Activated CD8-positive, alpha-beta memory T cell treated with anti-CD3 and anti-CD28 coated beads, Interleukin-2, amount 50 U/mL, for 4 hours (primary cell): Measurements from ENCODE around the gene ODF4.
"Not testable (repeated sequence)": the region's sequence is repeated elsewhere in the genome, so short reads cannot be mapped to it uniquely, and the experiment has no call there.

ENCODE experiments used
- DNase-seq: peaks from one replicate; pipeline ENCODE4 v3.0.0-alpha.2; 2020

ODF4 gene

DNA sequence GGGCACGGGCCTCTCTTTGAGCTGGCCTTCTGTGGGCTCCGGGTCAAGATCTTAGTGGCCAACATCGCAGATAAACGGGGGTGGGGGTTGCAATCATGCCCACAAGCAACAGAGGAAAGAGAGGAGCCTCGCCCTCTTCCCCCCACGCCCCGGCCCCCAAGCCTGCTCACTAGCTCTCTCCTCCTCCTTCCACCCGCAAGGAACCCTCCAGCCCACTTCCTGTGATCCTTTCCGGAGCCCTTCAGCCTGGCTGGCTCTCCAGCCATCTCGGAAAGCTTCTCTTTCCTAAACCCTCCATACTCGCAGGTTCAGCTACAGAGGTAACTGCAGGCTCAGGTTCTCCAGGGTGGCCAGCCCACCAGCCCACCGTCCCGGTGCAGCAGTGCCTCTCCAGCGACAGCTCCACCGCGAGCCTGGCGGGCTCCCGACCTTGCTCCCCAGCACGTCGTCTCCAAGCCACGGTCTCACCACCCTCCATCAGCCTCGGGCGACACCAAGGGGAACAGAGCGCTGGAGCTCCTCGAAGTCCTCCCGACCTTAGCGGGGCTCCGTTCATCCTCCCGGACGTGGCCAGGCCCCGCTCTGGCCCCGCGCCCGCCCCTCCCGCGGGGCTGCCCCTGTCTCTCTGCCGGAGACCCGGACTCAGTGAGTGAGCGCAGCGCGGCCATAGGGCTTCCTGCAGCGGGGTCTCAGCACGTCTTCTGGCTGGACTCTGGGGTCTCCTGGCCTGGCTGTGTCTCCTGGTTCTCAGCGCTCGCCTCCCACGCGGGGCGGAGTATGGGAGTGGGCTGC, 12.9 kb upstream of the ODF4 start:
- no peak for DNase-seq

DNA sequence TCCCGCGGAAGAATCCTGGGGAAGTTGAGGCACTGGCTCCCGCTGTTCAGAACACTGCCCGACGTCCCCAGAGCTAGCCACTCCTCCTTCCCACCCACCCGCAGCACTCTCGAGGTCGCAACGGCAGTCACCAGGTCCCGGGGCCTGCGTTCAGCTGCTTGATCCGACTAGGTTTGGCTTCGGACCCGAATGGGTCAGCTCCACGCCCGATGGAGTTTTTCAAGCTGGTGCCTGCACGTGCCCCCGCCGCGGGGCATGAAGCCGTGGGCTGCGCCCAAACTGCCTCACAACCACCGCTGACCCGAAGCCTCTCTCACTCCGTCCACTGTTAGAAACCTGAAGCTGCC, 12.4 kb upstream of the ODF4 start:
- no peak for DNase-seq

DNA sequence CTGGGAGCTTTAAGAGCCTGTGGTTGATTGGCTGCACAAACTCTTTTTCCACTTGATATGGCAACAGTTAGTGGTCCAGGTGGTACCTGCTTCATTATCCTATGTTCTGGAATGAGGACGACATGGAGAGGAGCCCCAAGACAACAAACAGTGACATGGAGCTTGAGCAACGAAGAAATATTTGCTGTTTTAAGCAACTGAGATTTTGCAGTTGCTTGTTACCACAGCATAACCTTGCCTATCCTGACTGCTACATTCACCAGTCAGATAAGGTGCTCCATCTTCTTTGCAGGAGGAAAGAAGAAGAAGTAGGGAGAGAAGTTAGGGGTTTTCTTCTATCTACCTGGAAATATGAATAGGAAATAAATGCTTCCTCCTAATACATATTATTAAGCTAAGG, 7.5 kb upstream of the ODF4 start:
- no peak for DNase-seq

DNA sequence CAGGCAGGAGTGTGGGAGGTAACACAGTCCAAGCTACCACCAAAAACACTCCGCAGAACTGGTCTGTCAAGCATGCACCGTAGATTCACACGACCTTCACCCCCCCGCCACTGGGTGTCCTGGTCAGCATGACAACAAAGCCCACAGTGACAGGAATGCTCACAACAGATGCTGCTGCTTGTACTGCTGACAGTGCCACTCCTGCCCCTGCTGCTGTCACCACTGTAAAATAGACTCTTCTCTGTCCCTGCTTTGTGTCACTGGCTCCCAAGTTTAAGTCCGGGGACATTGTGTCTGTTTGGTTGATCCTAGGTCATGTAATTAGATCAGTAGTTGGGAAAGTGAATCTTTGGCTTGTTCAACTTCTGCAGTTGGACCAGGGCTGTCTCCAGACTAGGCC, 7.0 kb upstream of the ODF4 start:
- no peak for DNase-seq

DNA sequence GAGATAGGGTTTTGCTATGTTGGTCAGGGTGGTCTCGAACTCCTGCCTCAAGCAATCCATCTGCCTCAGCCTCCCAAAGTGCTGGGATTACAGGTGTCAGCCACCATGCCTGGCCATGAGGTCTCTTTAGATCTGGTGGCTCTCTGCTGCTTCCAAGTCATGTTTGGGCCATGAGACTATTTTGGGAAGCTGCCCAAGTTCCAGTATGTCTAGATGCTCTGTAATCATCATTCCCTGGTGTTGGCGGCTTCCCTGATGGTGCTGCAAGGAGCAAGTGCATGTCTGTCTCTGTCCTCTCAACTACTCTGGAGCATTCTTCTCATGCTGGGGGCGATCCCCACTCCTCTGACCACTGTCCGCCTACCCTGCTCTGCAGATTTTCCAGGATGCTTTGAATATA, 6.4 kb upstream of the ODF4 start:
- DNase-seq, result no peak

DNA sequence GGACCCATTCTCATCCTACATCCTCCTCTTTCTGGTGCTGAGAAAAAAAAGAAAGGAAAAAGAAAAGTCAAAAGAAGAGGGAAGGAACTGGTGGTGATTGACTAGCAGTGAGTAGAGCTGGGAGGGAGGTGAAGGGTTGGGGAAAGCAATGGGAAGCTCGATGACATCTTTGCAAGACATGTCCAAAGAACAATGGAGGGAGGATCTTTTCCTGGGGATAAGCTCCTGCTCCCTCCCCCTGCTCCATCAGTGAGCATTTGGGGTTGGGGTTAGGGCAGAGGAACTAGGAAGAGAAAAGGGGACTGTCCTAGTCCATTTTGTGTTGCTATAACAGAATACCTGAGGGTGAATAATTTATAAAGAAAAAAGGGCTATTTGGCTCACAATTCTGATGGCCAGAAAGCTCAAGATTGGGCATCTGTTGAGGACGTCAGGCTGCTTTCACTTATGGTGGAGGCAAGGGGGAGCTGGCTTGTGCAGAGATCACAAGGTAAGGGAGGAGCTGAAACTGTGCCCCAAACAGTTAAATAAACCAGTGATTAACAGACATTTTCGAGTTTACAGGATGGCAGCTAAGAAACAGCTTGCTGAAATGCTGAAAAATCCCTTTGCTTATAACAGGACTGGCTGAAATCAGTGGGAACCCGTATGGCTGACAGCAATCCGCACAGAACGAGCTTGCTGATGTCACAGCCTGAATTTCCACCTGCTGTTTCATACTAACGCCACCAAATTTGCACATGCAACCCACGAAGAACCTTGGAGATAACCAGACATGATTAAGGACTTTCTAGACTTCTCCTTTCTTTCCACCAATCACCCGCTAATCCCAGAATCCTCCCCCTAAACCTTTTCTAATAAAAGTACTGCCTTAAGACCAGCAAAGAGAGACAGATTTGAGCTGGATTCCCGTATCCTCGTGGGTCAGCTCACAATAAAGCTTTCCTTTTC, 1.6 kb upstream of the ODF4 start:
- DNase-seq, result no peak

DNA sequence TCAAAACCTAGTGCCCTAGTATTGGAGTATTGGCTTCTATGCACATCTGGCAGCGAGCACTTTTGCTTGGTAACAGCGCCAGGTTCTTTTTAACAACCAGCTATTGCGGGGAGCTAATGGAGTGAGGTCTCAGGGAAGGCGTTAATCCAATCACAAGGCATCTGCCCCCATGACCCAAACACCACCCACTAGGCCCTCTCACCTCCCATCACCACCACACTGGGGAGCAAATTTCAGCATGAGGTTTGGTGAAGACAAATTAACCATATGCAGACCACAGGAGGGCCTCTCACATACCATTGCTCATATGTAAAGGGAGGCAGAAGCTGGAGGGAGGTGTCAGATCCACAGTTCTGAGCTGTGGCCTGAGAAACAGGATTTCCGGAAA, 893 bp upstream of the ODF4 start:
- DNase-seq, result no peak

DNA sequence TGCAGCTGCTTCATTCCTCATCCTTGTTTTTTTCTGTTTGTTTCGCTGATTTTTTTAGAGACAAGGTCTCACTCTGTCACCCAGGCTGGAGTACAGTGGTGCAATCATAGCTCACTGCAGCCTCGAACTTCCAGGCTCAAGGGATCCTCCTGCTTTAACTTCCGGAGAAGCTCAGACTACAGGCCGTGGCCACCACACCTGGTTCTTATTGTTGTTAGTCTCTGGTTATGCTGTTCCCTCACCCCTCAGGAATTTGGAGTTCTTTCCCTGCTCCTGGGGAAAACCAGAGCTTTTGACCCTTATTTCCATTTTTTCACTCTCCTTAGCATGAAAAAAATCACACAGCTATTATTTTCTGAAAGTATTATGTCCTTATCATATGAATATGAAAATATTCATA, 1.8 kb downstream of the ODF4 start:
- no peak for DNase-seq

DNA sequence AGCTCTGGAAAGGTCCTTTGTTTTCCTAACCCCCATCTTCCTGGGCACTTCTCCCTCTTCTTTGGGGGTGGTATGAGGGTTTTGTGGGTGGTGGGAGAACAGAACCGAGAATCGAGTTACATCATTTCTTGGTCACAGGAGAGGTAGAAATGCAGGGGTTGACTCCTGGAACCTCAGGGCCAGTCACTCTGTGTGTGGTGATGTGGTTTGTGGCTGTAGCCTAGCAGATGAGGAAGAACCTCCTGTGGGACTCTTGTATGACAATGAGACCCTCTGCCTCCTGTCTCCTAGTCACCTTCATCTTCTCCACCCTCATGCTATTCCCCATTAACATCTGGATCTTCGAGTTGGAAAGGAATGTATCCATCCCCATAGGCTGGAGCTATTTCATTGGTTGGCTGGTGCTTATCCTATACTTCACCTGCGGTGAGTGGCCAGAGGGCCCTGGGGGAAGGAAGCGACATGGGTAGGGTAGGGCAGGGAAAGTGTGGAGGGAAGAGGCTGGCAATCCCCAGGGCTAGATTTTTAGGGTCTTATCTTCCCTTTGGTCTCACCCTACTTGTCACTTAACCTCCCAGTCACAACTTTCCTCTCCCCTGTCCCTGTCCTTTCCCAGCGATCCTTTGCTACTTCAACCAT, 5.5 kb downstream of the ODF4 start:
- no peak for DNase-seq

DNA sequence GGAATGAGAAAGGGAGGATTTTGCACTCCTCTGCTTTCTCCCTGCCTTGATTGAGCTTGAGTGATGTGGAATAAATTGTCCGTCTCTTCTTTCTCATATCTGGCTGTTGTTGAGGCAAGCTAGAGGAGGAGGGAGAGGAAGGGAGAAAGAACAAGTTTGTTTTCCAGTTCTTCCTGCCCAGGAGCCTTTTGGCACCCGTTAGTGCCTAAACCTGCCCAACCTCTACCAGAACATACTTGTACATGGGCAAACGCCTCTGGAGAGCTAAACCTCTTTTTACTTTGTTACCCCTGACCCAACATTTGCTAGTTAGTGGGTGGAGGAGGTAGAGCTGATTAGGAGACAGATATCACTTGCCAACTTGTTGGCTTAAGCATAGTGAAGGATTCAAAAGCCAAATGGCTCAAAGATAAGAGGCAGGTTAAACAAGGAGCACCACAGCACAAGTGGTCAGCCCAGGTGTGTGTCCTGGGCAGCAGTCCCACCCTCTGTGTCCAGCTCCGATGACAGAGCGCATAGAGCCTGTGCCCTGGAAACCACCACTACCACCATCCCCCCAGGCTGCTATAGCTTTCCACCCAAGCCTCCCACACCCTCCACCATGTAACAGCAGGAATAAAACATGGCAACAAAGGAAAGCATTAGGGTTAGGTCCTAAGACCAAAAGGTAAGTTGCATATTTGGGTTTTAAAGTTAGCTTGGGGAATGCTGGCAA, 6.5 kb downstream of the ODF4 start:
- DNase-seq, result no peak

DNA sequence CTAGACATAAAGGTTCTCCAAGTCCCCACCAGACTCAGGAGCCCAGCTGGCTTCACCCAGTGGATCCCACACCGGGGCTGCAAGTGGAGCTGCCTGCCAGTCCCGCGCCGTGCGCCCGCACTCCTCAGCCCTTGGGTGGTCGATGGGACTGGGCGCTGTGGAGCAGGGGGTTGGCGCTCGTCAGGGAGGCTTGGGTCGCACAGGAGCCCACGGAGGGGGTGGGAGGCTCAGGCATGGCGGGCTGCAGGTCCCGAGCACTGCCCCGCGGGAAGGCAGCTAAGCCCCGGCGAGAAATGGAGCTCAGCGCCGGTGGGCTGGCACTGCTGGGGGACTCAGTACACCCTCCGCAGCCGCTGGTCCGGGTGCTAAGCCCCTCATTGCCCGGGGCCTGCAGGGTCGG, 7.4 kb downstream of the ODF4 start:
- DNase-seq, result not testable (repeated sequence)

DNA sequence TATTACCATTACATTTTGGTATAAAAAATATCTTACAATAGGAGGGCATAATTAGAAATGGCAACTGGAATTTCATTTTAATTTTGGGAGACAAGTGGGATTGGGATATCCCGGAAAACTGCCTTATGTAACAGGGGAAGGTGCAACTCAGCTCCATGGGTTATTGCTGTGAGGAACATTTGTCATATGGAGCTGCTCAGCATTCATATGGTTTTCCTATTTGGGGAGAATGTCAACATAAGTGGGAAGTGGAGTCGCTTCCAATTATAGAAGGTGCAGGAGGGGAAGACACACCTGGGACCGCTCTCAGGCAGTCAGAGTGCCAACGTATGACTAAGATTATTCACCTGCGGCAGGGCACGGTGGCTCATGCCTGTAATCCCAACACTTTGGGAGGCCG, 10.7 kb downstream of the ODF4 start:
- no peak for DNase-seq

DNA sequence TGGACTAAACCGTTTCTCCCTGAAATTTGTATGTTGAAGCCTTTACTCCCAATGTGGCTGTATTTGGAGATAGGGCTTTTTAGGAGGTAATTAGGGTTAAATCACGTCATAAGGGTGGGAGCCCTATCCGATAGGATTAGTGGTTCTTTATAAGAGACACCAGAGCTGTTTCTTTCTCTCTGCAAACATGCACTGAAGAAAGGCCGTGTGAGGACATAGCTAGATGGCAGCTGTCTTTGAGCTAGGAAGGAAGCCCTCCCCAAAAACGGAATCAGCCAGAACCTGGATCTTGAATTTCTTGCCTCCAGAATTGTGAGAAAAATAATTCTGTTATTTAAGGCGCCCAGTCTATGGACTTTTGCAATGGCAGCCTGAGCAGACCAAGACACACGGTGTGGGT, 14.1 kb downstream of the ODF4 start:
- DNase-seq, result no peak

DNA sequence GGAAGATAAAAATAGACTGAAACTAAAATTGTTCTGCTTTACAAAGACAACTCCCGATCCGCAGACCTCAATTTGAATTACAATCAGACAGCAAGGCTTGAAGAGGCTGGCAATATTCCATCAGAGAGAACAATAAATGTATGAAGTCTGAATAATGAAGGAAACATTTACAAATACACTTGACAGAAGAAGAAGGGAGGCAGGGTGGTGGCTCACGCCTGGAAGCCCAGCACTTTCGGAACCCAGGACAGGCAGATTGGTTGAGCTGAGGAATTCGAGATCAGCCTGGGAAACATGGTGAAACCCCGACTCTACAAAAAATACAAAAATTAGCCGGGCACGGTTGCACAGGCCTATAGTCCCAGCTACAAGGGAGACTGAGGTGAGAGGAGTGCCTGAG, 14.6 kb downstream of the ODF4 start:
- no peak for DNase-seq

DNA sequence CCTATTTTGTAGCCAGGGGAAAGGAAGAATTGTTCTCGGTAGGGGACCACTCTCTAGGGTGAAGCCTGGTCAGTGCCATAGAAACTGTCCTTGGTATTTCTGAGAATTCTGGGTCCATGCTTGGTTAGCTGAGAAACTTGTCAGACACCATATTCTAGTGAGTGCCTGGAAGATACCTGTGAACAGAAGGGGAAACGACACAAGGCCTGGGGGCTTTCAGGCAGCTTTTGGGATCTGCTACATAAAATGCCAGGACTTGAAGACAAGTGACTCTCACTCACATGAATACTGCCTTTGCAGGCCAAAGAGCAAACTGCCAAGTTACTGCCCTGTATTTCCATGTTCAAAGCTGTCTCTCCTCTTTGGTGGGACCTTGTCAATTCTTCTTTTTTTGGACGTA, 18.3 kb downstream of the ODF4 start:
- no peak for DNase-seq

DNA sequence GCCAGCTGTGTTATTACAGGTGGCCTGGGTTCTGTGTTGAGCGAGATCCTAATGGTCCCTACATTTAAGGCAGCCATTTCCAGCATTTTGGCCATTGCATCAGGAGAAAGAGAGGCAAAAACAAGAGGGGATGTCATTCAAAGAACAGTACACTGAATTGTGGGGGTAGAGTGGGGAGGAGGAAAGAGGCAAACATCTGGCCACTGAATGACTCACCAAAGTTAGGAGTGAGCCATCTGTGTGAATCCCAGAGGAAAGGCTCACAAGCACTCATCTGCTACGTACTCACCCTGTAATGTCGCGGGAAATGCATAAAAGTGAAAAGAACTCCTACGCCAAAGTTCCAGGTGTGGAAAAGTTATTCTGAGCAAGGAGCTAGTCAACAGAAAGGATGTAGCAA, 20.1 kb downstream of the ODF4 start:
- DNase-seq, result no peak

DNA sequence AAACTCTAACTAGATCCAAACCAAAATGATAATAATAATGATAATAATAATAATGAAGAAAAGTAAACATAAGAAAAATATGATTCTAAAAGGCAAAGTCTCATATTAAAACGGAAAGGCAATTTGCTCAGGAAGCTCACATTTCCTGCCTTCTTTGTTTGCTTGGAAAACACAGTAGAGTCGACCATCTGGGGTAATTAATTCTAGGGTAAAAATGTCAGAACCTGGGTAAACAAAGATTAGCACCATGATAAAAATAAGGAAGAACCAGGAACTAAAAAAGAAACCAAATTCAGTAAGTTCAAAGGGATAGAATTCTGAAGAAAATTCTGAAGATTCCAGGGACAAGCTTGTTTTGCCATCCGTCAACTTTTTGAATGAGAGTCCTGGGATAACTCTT, 20.6 kb downstream of the ODF4 start:
- no peak for DNase-seq

DNA sequence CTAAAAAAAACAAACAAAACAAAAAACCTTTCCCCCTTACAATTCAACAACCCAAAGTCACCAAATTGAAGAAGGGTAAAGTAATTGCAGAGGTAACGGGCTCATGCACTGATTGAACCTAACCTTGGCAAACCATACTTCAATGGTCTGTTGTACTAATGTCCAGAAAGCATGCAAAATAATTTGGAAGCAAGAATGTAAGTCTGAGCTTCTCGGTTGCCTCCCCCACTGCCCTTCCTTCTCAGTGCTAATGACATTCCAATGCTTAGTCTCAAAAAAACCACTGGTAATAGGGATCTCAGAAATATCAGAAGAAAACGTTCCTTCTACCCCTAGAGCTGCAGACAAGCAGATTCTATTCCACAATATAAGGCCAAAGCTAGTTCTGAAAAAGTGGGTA, 21.1 kb downstream of the ODF4 start:
- no peak for DNase-seq

DNA sequence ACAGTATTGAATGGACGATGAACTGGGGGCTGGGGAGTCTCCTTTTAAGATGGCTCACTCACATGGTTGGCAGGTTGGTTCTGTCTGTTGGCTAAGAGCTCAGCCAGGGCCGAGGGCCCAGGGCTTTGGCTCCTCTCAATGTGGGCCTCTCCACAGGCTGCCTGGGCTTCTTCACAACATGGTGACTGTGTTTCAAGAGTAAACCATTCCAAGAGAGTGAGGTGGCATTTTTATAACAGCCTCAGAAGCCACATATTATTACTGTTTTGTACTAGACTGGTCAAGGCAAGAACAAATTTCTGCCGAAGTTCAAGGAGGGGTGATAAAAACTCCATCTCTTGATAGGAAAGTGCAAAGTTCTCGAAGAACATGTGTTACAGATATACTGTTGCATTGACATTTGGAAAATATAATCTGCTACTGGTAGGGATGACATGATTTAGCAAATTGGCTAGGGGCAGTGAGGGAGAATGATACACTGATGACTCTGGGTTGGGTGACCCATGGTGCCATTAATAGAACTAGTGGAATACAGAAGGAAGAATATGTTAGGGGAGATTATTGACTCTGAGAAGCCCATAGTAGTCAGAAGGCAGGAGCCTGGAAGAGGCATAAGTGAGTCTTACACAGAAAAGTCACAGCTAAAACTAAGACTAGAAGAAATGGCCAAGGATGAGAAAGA, 23.2 kb downstream of the ODF4 start:
- DNase-seq, result no peak

DNA sequence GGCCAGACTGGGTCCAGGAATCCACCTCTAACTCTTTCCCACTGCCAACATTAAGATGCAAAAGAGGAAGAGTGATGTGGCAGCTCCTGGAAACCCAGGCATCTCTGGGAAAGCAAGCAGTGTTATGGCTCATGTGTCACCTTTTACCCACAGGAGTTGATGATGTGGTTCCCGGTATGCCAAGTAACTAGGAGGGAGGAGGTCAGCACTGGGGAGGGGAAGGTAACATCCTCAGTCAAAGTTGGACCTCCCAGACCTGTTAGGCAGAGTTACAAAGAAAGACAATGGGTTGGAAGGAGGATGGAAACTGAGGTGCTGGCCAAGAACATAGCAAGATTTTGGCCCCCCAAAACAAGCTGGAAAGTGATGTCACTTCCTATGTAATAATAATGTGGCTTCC, 25.5 kb downstream of the ODF4 start:
- no peak for DNase-seq

DNA sequence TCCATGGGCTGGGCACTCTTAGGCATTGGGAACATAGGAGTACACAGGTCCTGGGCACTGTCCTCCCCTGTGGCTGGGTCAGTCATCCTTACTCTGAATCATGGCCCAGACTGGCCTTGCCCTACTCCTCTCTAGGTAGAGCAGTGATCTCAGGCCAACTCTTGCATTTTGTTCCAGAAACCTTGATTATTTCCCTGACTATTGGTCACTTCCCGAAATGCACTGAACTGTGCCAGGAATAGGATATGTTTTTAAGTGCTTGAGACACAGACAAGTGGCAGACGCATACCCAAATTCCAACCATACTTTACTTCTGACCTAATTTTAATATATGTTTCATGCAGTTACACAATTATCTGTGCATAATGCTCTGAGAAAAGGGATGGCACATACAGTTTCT, 26.6 kb downstream of the ODF4 start:
- DNase-seq, result no peak

DNA sequence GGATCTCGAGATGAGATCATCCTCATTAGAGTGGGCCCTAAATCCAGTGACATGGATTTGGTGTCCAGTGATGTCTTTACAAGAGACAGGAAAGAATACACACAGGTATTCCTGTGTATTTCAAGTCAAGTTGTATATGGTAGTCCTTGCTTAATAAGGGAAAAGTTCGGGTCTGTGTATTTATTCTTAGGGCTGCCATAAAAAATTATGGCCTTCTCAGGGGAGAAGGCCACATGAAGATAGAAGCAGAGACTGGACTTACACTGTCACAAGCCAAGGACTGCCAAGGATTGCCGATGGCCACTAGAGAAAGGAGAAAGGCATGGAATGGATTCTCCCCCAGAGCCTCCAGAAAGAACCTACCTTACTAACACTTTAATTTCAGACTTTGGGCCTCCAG, 28.6 kb downstream of the ODF4 start:
- DNase-seq, result no peak

DNA sequence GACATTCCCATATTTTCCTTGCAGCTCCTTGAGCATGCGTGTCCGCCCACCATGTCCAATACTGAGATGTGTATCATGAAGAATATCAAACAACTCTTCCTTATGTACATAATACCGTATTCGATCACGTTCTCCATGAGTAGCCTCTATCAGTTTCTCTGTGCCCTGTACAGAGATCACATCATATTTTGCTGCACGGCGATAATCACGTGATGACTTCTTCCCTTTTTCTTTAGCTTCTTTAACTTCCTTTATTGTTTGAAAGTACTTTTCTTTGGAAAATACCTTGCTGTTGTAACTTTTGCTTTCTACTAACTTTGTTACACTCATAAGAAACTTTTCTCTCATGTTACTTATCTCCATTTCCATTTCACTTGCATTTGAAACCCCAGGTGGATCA, 30.3 kb downstream of the ODF4 start:
- DNase-seq, result no peak
